ENCODE results near the gene BTRC.

GRCh38 chr10:101446947-101447346 lies 93.0 kb downstream of the BTRC start:
- TF ChIP-seq POLR2A (IDR thresholded peaks at IDR 0.05) (no peak), CTCF (IDR thresholded peaks at IDR 0.05) (no peak)
